Measurements from ENCODE around the gene CORIN. TPM values are rescaled to one million over a fixed set of nuclear protein-coding genes. Genes with fewer than 3 reads are reported as not detected.

The CORIN gene
- total RNA-seq, 1 experiment from 2014 or later: not detected

GRCh38 chr4:47831026-47831679, 6.7 kb downstream of the CORIN start:
- peaks cover 11% of the 10 kb centered on the region for H3K9me3 ChIP-seq (ENCODE audit: low read depth, low read length, poor library complexity, severe bottlenecking)
- TF ChIP-seq EZH2 (IDR thresholded peaks at IDR 0.05; ENCODE audit: borderline replicate concordance, low read depth, low read length, poor library complexity, severe bottlenecking) (no peak), CTCF (conservative IDR thresholded peaks at IDR 0.05; ENCODE audit: low read depth, low read length) (no peak)
- CTCF ChIA-PET: interaction anchor here (1.0 to 1.6 kb wide), 2 partner anchors 8 to 126 kb away, joined by 3 read pairs; no protein-coding TSS in a partner anchor
- BruUV-seq (replicated peaks): no TSS peak
- no peaks in the 10 kb centered on the region for H3K36me3 ChIP-seq (ENCODE audit: insufficient read depth, low read length, poor library complexity, severe bottlenecking)
- H3K4me1 ChIP-seq (ENCODE audit: insufficient read depth, low read length, poor library complexity, severe bottlenecking): no peaks in the 10 kb centered on the region
- H3K27ac ChIP-seq (ENCODE audit: low read depth, low read length, poor library complexity, severe bottlenecking): no peak overlapping the region
- intact Hi-C loops (cut with micrococcal nuclease; ENCODE audit: unreplicated experiment): no loop called here
- H3K27me3 ChIP-seq (replicated peaks; ENCODE audit: insufficient read depth, low read depth, low read length, poor library complexity): no peaks in the 10 kb centered on the region
- no peak overlapping the region for H3K4me3 ChIP-seq (ENCODE audit: low read depth, low read length, poor library complexity, severe bottlenecking)
- POLR2A ChIA-PET (ENCODE audit: low non-redundant PET): no interaction called here
- no peak for DNase-seq (ENCODE audit: low spot score)

GRCh38 chr4:47830265-47831025, 7.4 kb downstream of the CORIN start:
- TF ChIP-seq CTCF (conservative IDR thresholded peaks at IDR 0.05; ENCODE audit: low read depth, low read length) (no peak), EZH2 (IDR thresholded peaks at IDR 0.05; ENCODE audit: borderline replicate concordance, low read depth, low read length, poor library complexity, severe bottlenecking) (no peak)
- POLR2A ChIA-PET (ENCODE audit: low non-redundant PET): no interaction called here
- no TSS peak for BruUV-seq (replicated peaks)
- no peak overlapping the region for H3K4me3 ChIP-seq (ENCODE audit: low read depth, low read length, poor library complexity, severe bottlenecking)
- H3K27ac ChIP-seq (ENCODE audit: low read depth, low read length, poor library complexity, severe bottlenecking): no peak overlapping the region
- no peak for DNase-seq (ENCODE audit: low spot score)
- no peaks in the 10 kb centered on the region for H3K4me1 ChIP-seq (ENCODE audit: insufficient read depth, low read length, poor library complexity, severe bottlenecking)
- CTCF ChIA-PET: interaction anchor here (1.0 to 1.6 kb wide), 2 partner anchors 9 to 126 kb away, joined by 3 read pairs; no protein-coding TSS in a partner anchor
- H3K27me3 ChIP-seq (replicated peaks; ENCODE audit: insufficient read depth, low read depth, low read length, poor library complexity): no peaks in the 10 kb centered on the region
- intact Hi-C loops (cut with micrococcal nuclease; ENCODE audit: unreplicated experiment): no loop called here
- H3K9me3 ChIP-seq (ENCODE audit: low read depth, low read length, poor library complexity, severe bottlenecking): peaks cover 11% of the 10 kb centered on the region
- no peaks in the 10 kb centered on the region for H3K36me3 ChIP-seq (ENCODE audit: insufficient read depth, low read length, poor library complexity, severe bottlenecking)

- intact Hi-C loops (cut with micrococcal nuclease; ENCODE audit: unreplicated experiment): no loop called here
- ChIA-PET CTCF (interaction anchor here (1.6 kb wide), 1 partner anchor 10 kb away, joined by 3 read pairs; no protein-coding TSS in a partner anchor), POLR2A (ENCODE audit: low non-redundant PET) (no interaction called here)
- BruUV-seq (replicated peaks): no TSS peak
- no peak for DNase-seq (ENCODE audit: low spot score)
- Histone ChIP-seq H3K4me1 (ENCODE audit: insufficient read depth, low read length, poor library complexity, severe bottlenecking) (no peaks in the 10 kb centered on the region), H3K27ac (ENCODE audit: low read depth, low read length, poor library complexity, severe bottlenecking) (no peak overlapping the region), H3K4me3 (ENCODE audit: low read depth, low read length, poor library complexity, severe bottlenecking) (no peak overlapping the region), H3K9me3 (ENCODE audit: low read depth, low read length, poor library complexity, severe bottlenecking) (peaks cover 11% of the 10 kb centered on the region), H3K27me3 (replicated peaks; ENCODE audit: insufficient read depth, low read depth, low read length, poor library complexity) (no peaks in the 10 kb centered on the region), H3K36me3 (ENCODE audit: insufficient read depth, low read length, poor library complexity, severe bottlenecking) (no peaks in the 10 kb centered on the region)
- TF ChIP-seq EZH2 (IDR thresholded peaks at IDR 0.05; ENCODE audit: borderline replicate concordance, low read depth, low read length, poor library complexity, severe bottlenecking): no peak
- TF ChIP-seq CTCF (conservative IDR thresholded peaks at IDR 0.05; ENCODE audit: low read depth, low read length): no peak
These were observed 8.4 kb downstream of the CORIN start for GRCh38 chr4:47829438-47829837.

Data from A673 (cell line).